PC-3 (cell line): ENCODE data around the gene ARHGAP27. TPM values are rescaled to one million over a fixed set of nuclear protein-coding genes. Genes with fewer than 3 reads are reported as not detected.

Experiments
- ATAC-seq: fragments of 200-7000 bp; cut with Tn5 transposase; 2 replicates; pipeline ENCODE4 v1.9.1; 2020; ENCODE audit warnings: mild to moderate bottlenecking, moderate library complexity
- BruUV-seq: library from RNA; stranded (reverse); fragments of 400-500 nt; replicated peaks from 2 replicates; lab custom pipeline; 2021; lab: Mats Ljungman, UMichigan
- CTCF ChIA-PET: fragments of 300-600 bp; sonication (Branson Sonifier 250); formaldehyde crosslinking; loops from one replicate; lab custom pipeline; 2022; ENCODE audit warnings: antibody characterized with exemption; lab: Charles Lee
- POLR2A ChIA-PET: fragments of 300-600 bp; sonication (Branson Sonifier 250); formaldehyde crosslinking; loops from one replicate; lab custom pipeline; 2022; ENCODE audit warnings: antibody characterized with exemption; ENCODE audit not compliant: unreplicated experiment; lab: Charles Lee
- DNase-seq: peaks from one replicate; pipeline ENCODE4 v3.0.0-alpha.2; 2015
- H2AFZ ChIP-seq: fragments of 300-600 bp; sonication (generic); 2 replicates; pipeline ENCODE4 v1.6.0; 2016; ENCODE audit warnings: antibody characterized with exemption, low read length
- H3F3A ChIP-seq: fragments of 300-600 bp; sonication (generic); one replicate; pipeline ENCODE4 v1.6.0; 2017; ENCODE audit warnings: antibody characterized with exemption, low read length, control low read depth, mild to moderate bottlenecking; ENCODE audit not compliant: unreplicated experiment
- H3K27ac ChIP-seq: fragments of 300-600 bp; sonication (generic); 2 replicates; pipeline ENCODE4 v1.5.1; 2016; ENCODE audit warnings: mild to moderate bottlenecking, low read length
- H3K27me3 ChIP-seq: fragments of 300-600 bp; sonication (generic); 2 replicates; pipeline ENCODE4 v1.6.1; 2016; ENCODE audit warnings: low read length, mixed read lengths
- H3K36me3 ChIP-seq: fragments of 300-600 bp; sonication (generic); 2 replicates; pipeline ENCODE4 v1.6.1; 2016; ENCODE audit warnings: low read depth, mixed run types, low read length, mixed read lengths
- H3K4me1 ChIP-seq: fragments of 300-600 bp; sonication (generic); 2 replicates; pipeline ENCODE4 v1.5.1; 2016; ENCODE audit warnings: low read length; ENCODE audit not compliant: insufficient read depth
- H3K4me2 ChIP-seq: fragments of 300-600 bp; sonication (generic); 2 replicates; pipeline ENCODE4 v1.6.0; 2016; ENCODE audit warnings: low read length
- H3K4me3 ChIP-seq: fragments of 300-600 bp; sonication (generic); 2 replicates; pipeline ENCODE4 v1.5.1; 2016; ENCODE audit warnings: mild to moderate bottlenecking, low read length, mixed read lengths
- H3K79me2 ChIP-seq: fragments of 300-600 bp; sonication (generic); 2 replicates; pipeline ENCODE4 v1.6.1; 2017; ENCODE audit warnings: low read length, mixed read lengths
- H3K9ac ChIP-seq: fragments of 300-600 bp; sonication (generic); 2 replicates; pipeline ENCODE4 v1.6.0; 2016; ENCODE audit warnings: mild to moderate bottlenecking, low read length
- H3K9me2 ChIP-seq: fragments of 300-600 bp; sonication (generic); replicated peaks from 2 replicates; pipeline ENCODE4 v1.6.1; 2016; ENCODE audit warnings: mixed run types, low read length, mixed read lengths
- H3K9me3 ChIP-seq: fragments of 300-600 bp; sonication (generic); 2 replicates; pipeline ENCODE4 v1.6.1; 2016; ENCODE audit warnings: low read length, mixed read lengths
- H4K20me1 ChIP-seq: fragments of 300-600 bp; sonication (generic); 2 replicates; pipeline ENCODE4 v1.6.1; 2016; ENCODE audit warnings: low read length, mixed read lengths
- EZH2 ChIP-seq: fragments of 300-600 bp; sonication (generic); IDR thresholded peaks from one replicate; pipeline ENCODE4 v1.6.1; 2017; ENCODE audit warnings: antibody characterized with exemption, mild to moderate bottlenecking, low read length; ENCODE audit not compliant: unreplicated experiment
- EZH2phosphoT487 ChIP-seq: fragments of 300-600 bp; sonication (generic); IDR thresholded peaks from 2 replicates; pipeline ENCODE4 v1.6.1; 2018; ENCODE audit warnings: mild to moderate bottlenecking, antibody characterized with exemption, low read length, borderline replicate concordance
- intact Hi-C: fragments of 100-400 bp; cut with micrococcal nuclease; formaldehyde crosslinking; loops from 2 replicates; pipeline ENCODE4 v1.9.0; 2023
- total RNA-seq: library from RNA; depleted of rRNA; stranded (reverse); fragments of >200 nt; gene quantifications from 2 replicates; pipeline ENCODE4 v1.2.3, GENCODE V29; 2014
- TF ChIP-seq, protein P1 (sequence below): fragments of 300-600 bp; sonication (generic); conservative IDR thresholded peaks from 2 replicates; pipeline ENCODE4 v1.5.1; 2017; ENCODE audit warnings: antibody characterized with exemption, low read depth, mild to moderate bottlenecking, low read length

Gene ARHGAP27
- total RNA-seq, 1 experiment from 2014 or later = 119 TPM

DNA sequence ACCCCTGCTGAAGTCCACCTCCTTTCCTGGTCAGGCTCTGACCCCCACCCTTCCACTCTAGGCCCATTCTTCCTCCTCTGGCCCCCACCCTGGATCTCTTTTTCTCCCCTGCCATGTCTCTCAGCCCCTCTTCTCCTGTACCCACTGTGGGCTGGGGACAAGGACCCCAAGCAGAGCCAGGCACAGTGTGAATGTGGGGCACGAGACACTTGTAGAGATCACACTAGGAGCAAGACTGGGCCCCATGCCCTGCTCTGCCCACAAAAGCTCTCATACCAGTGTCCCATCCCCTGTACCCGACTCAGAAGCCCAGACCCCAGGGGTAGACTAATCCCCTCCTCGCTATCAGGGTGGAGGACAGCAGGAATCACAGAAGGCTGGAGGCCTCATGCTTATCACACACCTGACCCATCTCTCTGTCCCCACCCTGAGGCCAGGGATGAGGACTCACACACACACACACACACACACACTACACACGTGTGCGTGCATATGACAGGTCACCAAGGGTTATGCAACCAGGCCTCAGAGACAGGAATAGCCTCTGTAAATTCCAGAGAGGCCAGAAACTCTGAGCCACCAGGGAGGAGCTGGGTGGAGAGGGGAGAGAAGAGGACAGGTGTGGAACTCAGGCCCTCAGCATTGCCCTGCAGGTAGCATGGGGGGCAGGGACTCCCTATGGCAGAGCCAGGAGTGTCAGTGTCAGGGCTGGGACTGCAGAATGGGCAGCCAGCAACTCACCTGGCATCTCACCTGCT lies 21.1 kb downstream of the ARHGAP27 start:
- Histone ChIP-seq H4K20me1 (peaks cover 41% of the 10 kb centered on the region), H3K79me2 (peaks cover 76% of the 10 kb centered on the region), H3K9me2 (no peaks in the 10 kb centered on the region), H3K9ac (no peak overlapping the region), H3K4me3 (no peak overlapping the region), H3K36me3 (no peaks in the 10 kb centered on the region; the same call in 1 of the 2 replicates), H3F3A (no peaks in the 10 kb centered on the region), H3K27me3 (no peaks in the 10 kb centered on the region), H3K4me2 (no peak overlapping the region), H2AFZ (no peak overlapping the region), H3K4me1 (no peaks in the 10 kb centered on the region), H3K9me3 (no peaks in the 10 kb centered on the region), H3K27ac (no peak overlapping the region)
- CTCF ChIA-PET = no interaction called here
- intact Hi-C loops = no loop called here
- ATAC-seq (no peak), DNase-seq (no peak)
- no TSS peak for BruUV-seq
- POLR2A ChIA-PET = no interaction called here
- TF ChIP-seq, protein P1, sequence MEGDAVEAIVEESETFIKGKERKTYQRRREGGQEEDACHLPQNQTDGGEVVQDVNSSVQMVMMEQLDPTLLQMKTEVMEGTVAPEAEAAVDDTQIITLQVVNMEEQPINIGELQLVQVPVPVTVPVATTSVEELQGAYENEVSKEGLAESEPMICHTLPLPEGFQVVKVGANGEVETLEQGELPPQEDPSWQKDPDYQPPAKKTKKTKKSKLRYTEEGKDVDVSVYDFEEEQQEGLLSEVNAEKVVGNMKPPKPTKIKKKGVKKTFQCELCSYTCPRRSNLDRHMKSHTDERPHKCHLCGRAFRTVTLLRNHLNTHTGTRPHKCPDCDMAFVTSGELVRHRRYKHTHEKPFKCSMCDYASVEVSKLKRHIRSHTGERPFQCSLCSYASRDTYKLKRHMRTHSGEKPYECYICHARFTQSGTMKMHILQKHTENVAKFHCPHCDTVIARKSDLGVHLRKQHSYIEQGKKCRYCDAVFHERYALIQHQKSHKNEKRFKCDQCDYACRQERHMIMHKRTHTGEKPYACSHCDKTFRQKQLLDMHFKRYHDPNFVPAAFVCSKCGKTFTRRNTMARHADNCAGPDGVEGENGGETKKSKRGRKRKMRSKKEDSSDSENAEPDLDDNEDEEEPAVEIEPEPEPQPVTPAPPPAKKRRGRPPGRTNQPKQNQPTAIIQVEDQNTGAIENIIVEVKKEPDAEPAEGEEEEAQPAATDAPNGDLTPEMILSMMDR = no peak
- TF ChIP-seq EZH2phosphoT487 (no peak), EZH2 (no peak)

DNA sequence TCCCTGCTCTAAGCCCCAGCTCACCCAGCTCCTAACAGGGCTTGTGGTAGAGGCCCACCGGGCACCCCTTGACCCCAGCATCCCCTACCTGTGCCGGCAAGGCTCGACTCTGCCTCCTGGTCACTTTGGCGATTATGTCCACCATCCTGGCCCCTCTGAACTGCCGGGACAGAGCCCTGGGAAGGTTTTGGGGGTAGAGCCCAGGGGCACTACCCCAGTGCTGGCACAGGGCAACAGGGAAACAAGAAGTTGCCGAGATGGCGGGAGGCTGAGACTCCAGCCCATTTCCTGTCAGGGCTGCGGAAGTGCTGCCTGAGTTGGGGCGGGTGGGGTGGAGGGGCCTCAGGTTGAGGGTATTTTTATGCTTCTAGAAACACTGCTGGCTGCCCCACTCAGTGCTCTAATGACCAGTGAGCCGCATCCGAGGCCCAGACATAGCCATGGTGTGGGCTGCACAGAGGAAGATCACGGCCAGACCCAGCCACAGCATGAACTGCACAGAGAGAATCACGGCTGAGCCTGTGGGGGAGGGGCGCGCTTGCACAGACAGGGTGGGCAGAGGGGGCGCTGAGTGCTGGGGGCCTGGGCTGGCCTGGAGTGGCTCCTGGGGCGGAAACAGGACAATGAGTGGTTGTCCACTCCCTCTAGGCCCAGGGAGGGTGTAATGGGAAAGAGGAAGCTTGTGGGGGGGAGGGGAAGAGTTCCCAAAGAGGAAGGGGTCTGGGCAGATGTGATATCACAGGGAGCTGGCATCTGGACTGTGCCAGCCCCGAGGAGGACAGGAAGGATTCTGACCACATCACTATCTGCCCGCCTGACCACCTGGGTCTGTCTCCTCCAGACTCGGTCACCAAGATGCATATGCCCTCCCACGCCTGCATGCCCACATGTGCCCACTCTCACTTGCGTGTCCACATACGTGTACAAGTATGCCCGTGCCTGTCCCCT lies 22.3 kb downstream of the ARHGAP27 start:
- H3K79me2 ChIP-seq = peaks cover 67% of the 10 kb centered on the region
- H3K9me2 ChIP-seq = no peaks in the 10 kb centered on the region
- BruUV-seq = no TSS peak
- H3K4me3 ChIP-seq = no peak overlapping the region
- TF ChIP-seq EZH2 = no peak
- TF ChIP-seq, protein P1 = no peak
- TF ChIP-seq EZH2phosphoT487 = no peak
- DNase-seq (no peak), ATAC-seq (no peak)
- no peaks in the 10 kb centered on the region for H3K4me1 ChIP-seq
- CTCF ChIA-PET = no interaction called here
- H3K27me3 ChIP-seq = no peaks in the 10 kb centered on the region
- intact Hi-C loops = no loop called here
- H3K36me3 ChIP-seq = peaks cover 8% of the 10 kb centered on the region; the same call in 1 of the 2 replicates
- H3K27ac ChIP-seq = no peak overlapping the region
- no peak overlapping the region for H2AFZ ChIP-seq
- H3K9me3 ChIP-seq = no peaks in the 10 kb centered on the region
- no peak overlapping the region for H3K4me2 ChIP-seq
- H3K9ac ChIP-seq = no peak overlapping the region
- peaks cover 37% of the 10 kb centered on the region for H4K20me1 ChIP-seq
- POLR2A ChIA-PET = no interaction called here
- H3F3A ChIP-seq = no peaks in the 10 kb centered on the region
